ENCODE results near the gene PACRG.

PACRG gene

GRCh38 chr6:163229050-163229449 lies 501.3 kb downstream of the PACRG start:
- Mint-ChIP-seq H3K4me1 (ENCODE audit: low read depth) (no peaks in the 10 kb centered on the region), H3K9me3 (no peaks in the 10 kb centered on the region), H3K4me3 (no peak overlapping the region), H3K36me3 (ENCODE audit: low read depth) (no peaks in the 10 kb centered on the region), H3K27ac (no peak overlapping the region), H3K27me3 (ENCODE audit: low read depth) (no peaks in the 10 kb centered on the region)
- DNase-seq (ENCODE audit: low spot score), result no peak

DNA sequence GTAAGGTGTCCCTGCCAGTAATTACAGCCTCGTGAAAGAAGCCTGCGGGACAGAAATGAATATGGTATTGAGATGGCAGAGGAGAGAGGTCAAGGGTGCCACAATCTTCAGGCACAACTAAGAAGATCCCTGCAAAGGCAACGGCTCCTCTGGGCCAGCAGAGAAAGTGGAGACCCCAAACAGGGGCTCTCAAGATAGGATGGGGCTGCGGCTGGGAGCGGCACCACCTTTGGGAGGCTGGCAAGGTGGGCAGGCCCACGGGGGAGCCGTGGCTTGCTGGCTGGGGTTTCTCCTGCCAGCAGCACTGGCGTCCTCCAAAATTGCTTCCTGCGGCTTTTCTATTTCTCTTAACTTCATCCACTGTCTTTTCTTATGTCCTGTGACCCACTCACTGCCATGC lies 503.1 kb downstream of the PACRG start:
- no peaks in the 10 kb centered on the region for H3K27me3 Mint-ChIP-seq (ENCODE audit: low read depth)
- H3K4me1 Mint-ChIP-seq (ENCODE audit: low read depth), result no peaks in the 10 kb centered on the region
- no peak overlapping the region for H3K27ac Mint-ChIP-seq
- no peak for DNase-seq (ENCODE audit: low spot score)
- H3K4me3 Mint-ChIP-seq, result no peak overlapping the region
- H3K9me3 Mint-ChIP-seq, result no peaks in the 10 kb centered on the region
- no peaks in the 10 kb centered on the region for H3K36me3 Mint-ChIP-seq (ENCODE audit: low read depth)

GRCh38 chr6:163231356-163232014 lies 503.7 kb downstream of the PACRG start:
- H3K36me3 Mint-ChIP-seq (ENCODE audit: low read depth), result no peaks in the 10 kb centered on the region
- H3K27me3 Mint-ChIP-seq (ENCODE audit: low read depth), result no peaks in the 10 kb centered on the region
- no peaks in the 10 kb centered on the region for H3K9me3 Mint-ChIP-seq
- DNase-seq (ENCODE audit: low spot score), result no peak
- H3K27ac Mint-ChIP-seq, result no peak overlapping the region
- H3K4me1 Mint-ChIP-seq (ENCODE audit: low read depth), result no peaks in the 10 kb centered on the region
- H3K4me3 Mint-ChIP-seq, result no peak overlapping the region

DNA sequence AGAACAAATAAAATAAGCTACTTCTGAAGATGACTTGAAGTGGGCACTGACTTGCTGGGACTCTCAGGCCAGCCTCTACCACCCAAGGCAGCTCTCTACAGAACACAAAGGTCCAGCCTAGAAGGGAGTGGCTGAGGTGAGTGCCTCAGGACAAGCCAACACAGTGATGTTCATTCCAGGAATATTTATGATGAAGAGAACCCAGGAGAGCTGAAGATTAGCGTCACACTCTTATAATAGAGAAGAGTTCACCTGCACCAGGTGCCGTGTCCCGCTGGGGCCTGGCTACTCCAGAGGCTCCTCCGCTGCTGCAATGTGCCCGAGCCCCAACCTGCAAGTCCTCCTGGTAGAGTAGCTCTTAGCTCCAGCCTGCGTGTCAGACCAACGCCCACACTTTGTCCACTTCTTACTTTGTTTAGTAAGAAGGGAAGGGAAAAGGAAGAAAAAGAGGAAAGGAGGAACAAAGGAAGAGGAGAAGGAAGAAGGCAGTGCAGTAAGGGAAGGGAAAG lies 504.3 kb downstream of the PACRG start:
- Mint-ChIP-seq H3K4me3 (no peak overlapping the region), H3K36me3 (ENCODE audit: low read depth) (no peaks in the 10 kb centered on the region), H3K4me1 (ENCODE audit: low read depth) (no peaks in the 10 kb centered on the region), H3K27me3 (ENCODE audit: low read depth) (no peaks in the 10 kb centered on the region), H3K9me3 (no peaks in the 10 kb centered on the region), H3K27ac (no peak overlapping the region)
- DNase-seq (ENCODE audit: low spot score), result no peak

DNA sequence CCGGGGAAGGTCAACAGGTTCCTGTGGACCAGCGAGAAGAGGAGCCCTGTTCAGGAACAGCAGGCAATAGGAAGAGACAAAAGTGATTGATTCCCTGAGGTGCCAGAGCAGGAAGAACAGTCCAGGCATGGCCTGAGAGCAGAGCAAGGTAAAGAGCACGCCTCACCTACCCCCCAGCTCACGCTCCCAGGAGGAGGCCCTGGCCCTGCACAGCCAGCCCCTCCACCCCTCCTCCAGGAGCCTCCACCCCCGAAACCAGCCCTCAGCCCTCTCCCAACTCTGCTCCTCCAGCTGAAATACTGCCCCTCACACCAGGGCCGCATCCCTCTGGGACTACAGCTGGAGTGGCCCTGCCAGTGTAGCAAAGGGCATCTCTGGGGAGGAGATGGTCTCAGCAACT lies 504.9 kb downstream of the PACRG start:
- Mint-ChIP-seq H3K9me3 (no peaks in the 10 kb centered on the region), H3K36me3 (ENCODE audit: low read depth) (no peaks in the 10 kb centered on the region), H3K4me3 (no peak overlapping the region), H3K4me1 (ENCODE audit: low read depth) (no peaks in the 10 kb centered on the region), H3K27ac (no peak overlapping the region), H3K27me3 (ENCODE audit: low read depth) (no peaks in the 10 kb centered on the region)
- no peak for DNase-seq (ENCODE audit: low spot score)

DNA sequence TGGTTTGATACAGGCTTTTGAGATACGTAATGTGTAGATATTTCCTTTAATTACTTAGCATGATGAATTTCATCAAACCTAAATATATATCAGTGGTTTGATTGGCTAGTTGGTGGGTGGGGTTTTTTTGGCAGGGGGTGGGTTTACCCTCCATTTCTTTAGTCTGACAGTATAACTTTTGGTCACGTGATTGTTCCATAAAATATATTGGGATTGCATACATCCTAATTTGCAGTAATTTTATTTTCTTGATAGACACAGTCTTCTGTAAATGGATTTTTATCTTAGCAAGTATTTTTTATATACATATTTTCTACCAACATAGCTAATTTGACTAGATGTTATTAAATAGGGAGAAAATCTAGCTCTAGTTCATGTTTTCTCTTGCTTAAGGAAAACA lies 509.3 kb downstream of the PACRG start:
- Mint-ChIP-seq H3K27me3 (ENCODE audit: low read depth) (no peaks in the 10 kb centered on the region), H3K9me3 (no peaks in the 10 kb centered on the region), H3K4me3 (no peak overlapping the region), H3K36me3 (ENCODE audit: low read depth) (no peaks in the 10 kb centered on the region), H3K4me1 (ENCODE audit: low read depth) (no peaks in the 10 kb centered on the region), H3K27ac (no peak overlapping the region)
- DNase-seq (ENCODE audit: low spot score), result no peak

DNA sequence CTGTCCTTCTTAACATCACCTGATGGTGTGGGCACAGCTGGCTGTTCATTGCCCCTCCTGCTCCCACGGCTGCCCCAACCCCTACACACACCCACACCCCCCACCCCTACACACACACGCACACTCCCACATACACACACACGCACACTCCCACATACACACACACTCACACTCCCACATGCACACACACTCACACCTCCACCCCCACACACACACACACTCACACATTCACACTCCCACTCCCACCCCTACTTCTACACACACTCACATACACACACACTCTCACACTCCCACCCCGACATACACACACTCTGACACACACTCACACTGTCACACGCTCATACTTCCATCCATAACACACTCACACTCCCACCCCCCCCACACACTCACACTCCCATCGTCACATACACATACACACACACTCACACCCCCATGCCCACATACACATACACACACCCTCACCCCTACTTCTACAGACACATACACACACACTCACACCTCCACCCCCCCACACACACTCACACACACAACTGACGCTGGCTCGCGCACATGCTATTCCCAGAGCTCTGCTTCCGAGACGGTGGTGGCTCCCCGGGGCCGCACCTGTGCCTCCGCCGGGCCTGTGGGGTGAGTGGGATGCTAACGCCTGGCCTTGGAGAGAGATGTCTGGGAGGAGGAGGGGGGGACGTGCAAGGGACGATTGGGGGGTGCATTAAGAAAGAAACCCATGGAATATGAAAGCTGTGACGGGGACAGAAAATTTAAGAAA lies 512.0 kb downstream of the PACRG start:
- H3K36me3 Mint-ChIP-seq (ENCODE audit: low read depth), result no peaks in the 10 kb centered on the region
- H3K9me3 Mint-ChIP-seq, result no peaks in the 10 kb centered on the region
- no peak for DNase-seq (ENCODE audit: low spot score)
- no peaks in the 10 kb centered on the region for H3K4me1 Mint-ChIP-seq (ENCODE audit: low read depth)
- no peak overlapping the region for H3K4me3 Mint-ChIP-seq
- no peak overlapping the region for H3K27ac Mint-ChIP-seq
- no peaks in the 10 kb centered on the region for H3K27me3 Mint-ChIP-seq (ENCODE audit: low read depth)

DNA sequence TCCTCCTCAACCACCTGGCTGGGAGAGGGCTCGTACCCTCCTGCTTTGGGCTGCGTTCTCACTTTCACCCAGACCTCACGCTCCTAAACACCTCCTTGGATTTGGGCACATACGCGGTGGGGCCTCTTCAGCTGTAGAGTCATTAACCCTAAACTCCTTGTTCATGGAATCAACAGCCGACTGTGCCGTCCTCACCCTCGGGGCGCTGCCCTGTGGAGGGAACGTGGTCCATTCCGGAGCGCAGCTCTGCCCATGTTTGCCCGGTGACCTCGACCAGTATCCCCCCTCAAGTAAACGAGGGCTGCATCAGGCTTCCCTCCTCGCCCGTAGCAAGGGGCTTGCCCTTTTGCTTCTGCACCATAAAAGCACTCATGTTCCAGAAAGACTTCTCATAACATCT lies 512.8 kb downstream of the PACRG start:
- Mint-ChIP-seq H3K4me3 (no peak overlapping the region), H3K4me1 (ENCODE audit: low read depth) (no peaks in the 10 kb centered on the region), H3K9me3 (no peaks in the 10 kb centered on the region), H3K27me3 (ENCODE audit: low read depth) (no peaks in the 10 kb centered on the region), H3K27ac (no peak overlapping the region), H3K36me3 (ENCODE audit: low read depth) (no peaks in the 10 kb centered on the region)
- DNase-seq (ENCODE audit: low spot score), result no peak

- no peaks in the 10 kb centered on the region for H3K27me3 Mint-ChIP-seq (ENCODE audit: low read depth)
- no peaks in the 10 kb centered on the region for H3K9me3 Mint-ChIP-seq
- no peak overlapping the region for H3K4me3 Mint-ChIP-seq
- DNase-seq (ENCODE audit: low spot score), result no peak
- no peaks in the 10 kb centered on the region for H3K4me1 Mint-ChIP-seq (ENCODE audit: low read depth)
- no peak overlapping the region for H3K27ac Mint-ChIP-seq
- H3K36me3 Mint-ChIP-seq (ENCODE audit: low read depth), result no peaks in the 10 kb centered on the region
Observed at GRCh38 chr6:163241683-163242082, 513.9 kb downstream of the PACRG start.

GRCh38 chr6:163243083-163243482 lies 515.3 kb downstream of the PACRG start:
- no peaks in the 10 kb centered on the region for H3K36me3 Mint-ChIP-seq (ENCODE audit: low read depth)
- H3K27me3 Mint-ChIP-seq (ENCODE audit: low read depth), result no peaks in the 10 kb centered on the region
- no peak overlapping the region for H3K4me3 Mint-ChIP-seq
- no peak overlapping the region for H3K27ac Mint-ChIP-seq
- H3K4me1 Mint-ChIP-seq (ENCODE audit: low read depth), result no peaks in the 10 kb centered on the region
- no peaks in the 10 kb centered on the region for H3K9me3 Mint-ChIP-seq
- DNase-seq (ENCODE audit: low spot score), result no peak

DNA sequence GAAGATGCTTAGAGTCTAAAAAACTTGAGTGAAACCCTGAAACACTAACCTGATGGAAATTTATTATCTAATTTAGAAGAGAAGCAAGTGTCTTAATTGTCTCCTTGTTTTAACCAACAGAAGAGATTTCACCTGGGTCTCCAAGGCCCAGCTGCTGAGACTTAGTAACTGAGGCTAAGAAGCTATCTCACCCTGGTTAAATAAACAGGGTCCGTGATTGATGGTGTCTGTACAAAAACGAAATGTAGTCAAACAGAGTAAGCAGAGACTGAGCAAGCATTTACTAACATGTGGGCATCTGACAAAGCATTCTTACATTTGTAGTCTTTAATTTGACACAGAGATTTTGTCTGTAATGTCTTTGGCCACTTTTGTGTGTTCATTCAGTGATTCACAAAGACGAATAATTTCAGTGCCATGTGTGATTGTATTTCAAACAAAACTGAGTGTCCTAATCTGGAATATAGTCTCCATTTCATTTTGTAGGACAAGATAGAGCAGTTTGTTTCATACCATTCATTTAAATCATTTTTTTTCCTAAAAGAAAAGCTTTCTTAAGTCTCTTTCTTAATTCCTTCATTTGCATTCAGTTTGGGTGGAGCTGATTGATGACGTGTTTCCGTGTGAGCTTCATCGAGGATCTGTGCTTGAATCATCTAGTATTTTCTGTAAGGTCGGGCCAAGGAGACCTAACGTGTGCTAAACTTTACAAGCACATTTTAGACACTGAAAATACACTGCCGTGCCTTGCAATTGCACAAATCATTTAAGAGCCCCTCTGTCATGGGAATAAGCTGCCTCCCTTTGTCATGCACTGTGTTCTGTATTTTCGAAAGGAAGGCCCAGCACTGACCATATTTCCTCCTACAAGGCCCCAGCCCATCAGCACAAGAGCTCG lies 516.2 kb downstream of the PACRG start:
- Mint-ChIP-seq H3K36me3 (ENCODE audit: low read depth) (no peaks in the 10 kb centered on the region), H3K9me3 (no peaks in the 10 kb centered on the region), H3K4me3 (no peak overlapping the region), H3K27me3 (ENCODE audit: low read depth) (no peaks in the 10 kb centered on the region), H3K27ac (no peak overlapping the region), H3K4me1 (ENCODE audit: low read depth) (no peaks in the 10 kb centered on the region)
- DNase-seq (ENCODE audit: low spot score), result no peak

DNA sequence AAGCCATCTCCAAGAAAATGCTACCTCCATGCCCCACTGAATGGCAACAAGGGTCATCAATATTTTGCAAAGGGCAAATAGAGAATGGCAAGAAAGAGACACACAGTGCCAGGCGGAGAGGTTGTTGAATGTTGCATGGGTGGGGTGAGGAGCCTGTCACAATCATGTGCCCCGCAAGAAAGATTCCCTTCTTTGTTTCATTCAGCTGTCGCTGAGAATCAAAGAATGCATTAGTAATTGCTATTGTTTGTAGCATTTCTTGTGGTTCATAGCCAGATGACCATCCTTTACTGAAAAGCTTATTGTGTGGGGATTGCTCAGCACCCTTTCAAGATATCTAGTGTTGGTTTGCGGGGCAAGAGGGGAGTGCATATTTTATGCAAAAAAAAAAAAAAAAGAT lies 520.3 kb downstream of the PACRG start:
- Mint-ChIP-seq H3K36me3 (ENCODE audit: low read depth) (no peaks in the 10 kb centered on the region), H3K27ac (no peak overlapping the region), H3K4me3 (no peak overlapping the region), H3K4me1 (ENCODE audit: low read depth) (no peaks in the 10 kb centered on the region), H3K9me3 (no peaks in the 10 kb centered on the region), H3K27me3 (ENCODE audit: low read depth) (no peaks in the 10 kb centered on the region)
- DNase-seq (ENCODE audit: low spot score), result no peak

DNA sequence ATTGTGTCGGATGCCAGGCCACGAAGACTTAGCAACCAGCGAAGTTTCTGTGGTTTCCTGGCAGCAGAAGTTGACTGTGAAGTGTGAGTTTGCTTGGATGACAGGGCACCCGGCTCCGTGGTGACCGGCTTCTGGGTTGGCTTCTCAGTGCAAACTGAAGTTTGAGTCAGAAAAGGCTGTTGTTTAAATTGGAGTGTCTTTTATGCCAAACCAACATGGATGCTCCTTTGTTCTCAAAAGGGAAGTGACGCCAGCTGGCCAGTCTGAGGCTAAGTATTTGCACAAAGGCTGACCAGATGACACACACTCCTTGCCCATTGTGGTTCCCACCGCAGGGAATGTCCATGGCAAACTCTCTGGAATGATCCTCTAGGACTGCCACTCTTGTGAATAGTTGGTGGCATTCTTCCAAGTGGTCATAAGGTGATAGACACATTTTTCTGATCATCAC lies 521.9 kb downstream of the PACRG start:
- Mint-ChIP-seq H3K9me3 (no peaks in the 10 kb centered on the region), H3K4me3 (no peak overlapping the region), H3K4me1 (ENCODE audit: low read depth) (no peaks in the 10 kb centered on the region), H3K27ac (no peak overlapping the region), H3K27me3 (ENCODE audit: low read depth) (no peaks in the 10 kb centered on the region), H3K36me3 (ENCODE audit: low read depth) (no peaks in the 10 kb centered on the region)
- no peak for DNase-seq (ENCODE audit: low spot score)

- H3K4me3 Mint-ChIP-seq, result no peak overlapping the region
- H3K36me3 Mint-ChIP-seq (ENCODE audit: low read depth), result no peaks in the 10 kb centered on the region
- no peaks in the 10 kb centered on the region for H3K4me1 Mint-ChIP-seq (ENCODE audit: low read depth)
- no peak for DNase-seq (ENCODE audit: low spot score)
- no peak overlapping the region for H3K27ac Mint-ChIP-seq
- H3K27me3 Mint-ChIP-seq (ENCODE audit: low read depth), result no peaks in the 10 kb centered on the region
- H3K9me3 Mint-ChIP-seq, result no peaks in the 10 kb centered on the region
Observed at GRCh38 chr6:163250116-163250515, 522.3 kb downstream of the PACRG start.

All from T-helper 2 cell treated with Interferon-gamma antibody and Interleukin-4, amounts not matched to agents 5 μg/mL and 100 μg/mL, for 36 hours (primary cell).